Measurements from ENCODE around the gene RRM2.

RRM2 gene

DNA sequence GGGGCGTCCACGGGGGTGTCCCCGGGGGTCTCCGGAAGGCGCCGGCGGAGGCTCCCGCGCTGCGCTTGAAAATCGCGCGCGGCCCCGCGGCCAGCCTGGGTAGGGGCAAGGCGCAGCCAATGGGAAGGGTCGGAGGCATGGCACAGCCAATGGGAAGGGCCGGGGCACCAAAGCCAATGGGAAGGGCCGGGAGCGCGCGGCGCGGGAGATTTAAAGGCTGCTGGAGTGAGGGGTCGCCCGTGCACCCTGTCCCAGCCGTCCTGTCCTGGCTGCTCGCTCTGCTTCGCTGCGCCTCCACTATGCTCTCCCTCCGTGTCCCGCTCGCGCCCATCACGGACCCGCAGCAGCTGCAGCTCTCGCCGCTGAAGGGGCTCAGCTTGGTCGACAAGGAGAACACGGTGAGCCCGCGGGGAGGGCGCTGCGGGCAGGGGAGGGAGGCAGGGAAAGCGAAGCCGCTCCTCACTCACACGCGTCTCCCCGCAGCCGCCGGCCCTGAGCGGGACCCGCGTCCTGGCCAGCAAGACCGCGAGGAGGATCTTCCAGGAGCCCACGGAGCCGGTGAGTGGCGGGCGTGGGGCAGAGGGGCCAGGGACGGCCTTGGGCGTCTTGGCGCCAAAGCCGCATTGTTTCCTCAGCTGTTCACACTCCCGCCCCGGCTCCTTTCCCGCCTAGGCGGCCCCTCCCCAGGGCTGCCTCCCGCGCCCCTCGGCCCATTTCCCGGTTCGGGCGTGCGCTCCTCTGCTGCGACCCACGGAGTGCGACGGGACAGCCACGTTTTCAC is at the start of gene RRM2 (continued):
- TF ChIP-seq ZBTB8A (tag by site-specific recombination; IDR thresholded peaks at IDR 0.05) = peak; percentile 82
- peak; percentile 56; the same call in 1 of the 2 replicates for TF ChIP-seq WT1 (tag by site-specific recombination; IDR thresholded peaks at IDR 0.05)
- peak; percentile 57; the same call in 1 of the 2 replicates for TF ChIP-seq ZBTB20 (tag by site-specific recombination; IDR thresholded peaks at IDR 0.05)
- no peak for TF ChIP-seq ZNF350 (tag by site-specific recombination; IDR thresholded peaks at IDR 0.05)
- TF ChIP-seq ZNF221 (tag by site-specific recombination; IDR thresholded peaks at IDR 0.05; ENCODE audit: borderline replicate concordance) = no peak
- TF ChIP-seq ZNF266 (tag by site-specific recombination; IDR thresholded peaks at IDR 0.05; ENCODE audit: low read depth) = no peak
- TF ChIP-seq, protein P1, sequence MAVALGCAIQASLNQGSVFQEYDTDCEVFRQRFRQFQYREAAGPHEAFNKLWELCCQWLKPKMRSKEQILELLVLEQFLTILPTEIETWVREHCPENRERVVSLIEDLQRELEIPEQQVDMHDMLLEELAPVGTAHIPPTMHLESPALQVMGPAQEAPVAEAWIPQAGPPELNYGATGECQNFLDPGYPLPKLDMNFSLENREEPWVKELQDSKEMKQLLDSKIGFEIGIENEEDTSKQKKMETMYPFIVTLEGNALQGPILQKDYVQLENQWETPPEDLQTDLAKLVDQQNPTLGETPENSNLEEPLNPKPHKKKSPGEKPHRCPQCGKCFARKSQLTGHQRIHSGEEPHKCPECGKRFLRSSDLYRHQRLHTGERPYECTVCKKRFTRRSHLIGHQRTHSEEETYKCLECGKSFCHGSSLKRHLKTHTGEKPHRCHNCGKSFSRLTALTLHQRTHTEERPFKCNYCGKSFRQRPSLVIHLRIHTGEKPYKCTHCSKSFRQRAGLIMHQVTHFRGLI (tag by site-specific recombination; IDR thresholded peaks at IDR 0.05) = no peak
- no peak for TF ChIP-seq ZNF830 (tag by site-specific recombination; IDR thresholded peaks at IDR 0.05; ENCODE audit: low read depth)
- TF ChIP-seq ZNF639 (tag by site-specific recombination; IDR thresholded peaks at IDR 0.05) = no peak
- TF ChIP-seq ZNF843 (tag by site-specific recombination; IDR thresholded peaks at IDR 0.05) = peak; percentile 54; the same call in 1 of the 2 replicates
- TF ChIP-seq ZNF677 (tag by site-specific recombination; IDR thresholded peaks at IDR 0.05) = no peak
- TF ChIP-seq AEBP2 (tag by site-specific recombination; IDR thresholded peaks at IDR 0.05; ENCODE audit: borderline replicate concordance) = no peak
- TF ChIP-seq PBX3 (CRISPR knock-in tag; IDR thresholded peaks at IDR 0.05) = peak; percentile 84; the same call in 1 of the 2 replicates
- peak; percentile 86 for TF ChIP-seq ZNF2 (tag by site-specific recombination; IDR thresholded peaks at IDR 0.05)
- TF ChIP-seq ZNF521 (tag by site-specific recombination; IDR thresholded peaks at IDR 0.05) = no peak
- no peak for TF ChIP-seq ZNF37A (tag by site-specific recombination; IDR thresholded peaks at IDR 0.05)
- TF ChIP-seq KLF7 (tag by site-specific recombination; IDR thresholded peaks at IDR 0.05; ENCODE audit: borderline replicate concordance) = peak; percentile 27; the same call in 1 of the 2 replicates
- TF ChIP-seq ZNF623 (tag by site-specific recombination; IDR thresholded peaks at IDR 0.05) = no peak
- TF ChIP-seq ZNF645 (tag by site-specific recombination; IDR thresholded peaks at IDR 0.05) = peak; percentile 57; the same call in 1 of the 2 replicates
- peak; percentile 90; the same call in 1 of the 2 replicates for TF ChIP-seq ZFP37 (tag by site-specific recombination; IDR thresholded peaks at IDR 0.05)
- no peak for TF ChIP-seq ZNF184 (tag by site-specific recombination; IDR thresholded peaks at IDR 0.05)
- TF ChIP-seq, protein P2, sequence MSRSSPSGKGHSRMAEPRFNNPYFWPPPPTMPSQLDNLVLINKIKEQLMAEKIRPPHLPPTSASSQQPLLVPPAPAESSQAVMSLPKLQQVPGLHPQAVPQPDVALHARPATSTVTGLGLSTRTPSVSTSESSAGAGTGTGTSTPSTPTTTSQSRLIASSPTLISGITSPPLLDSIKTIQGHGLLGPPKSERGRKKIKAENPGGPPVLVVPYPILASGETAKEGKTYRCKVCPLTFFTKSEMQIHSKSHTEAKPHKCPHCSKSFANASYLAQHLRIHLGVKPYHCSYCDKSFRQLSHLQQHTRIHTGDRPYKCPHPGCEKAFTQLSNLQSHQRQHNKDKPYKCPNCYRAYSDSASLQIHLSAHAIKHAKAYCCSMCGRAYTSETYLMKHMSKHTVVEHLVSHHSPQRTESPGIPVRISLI (tag by site-specific recombination; IDR thresholded peaks at IDR 0.05) = no peak
- TF ChIP-seq ZNF157 (tag by site-specific recombination; IDR thresholded peaks at IDR 0.05) = no peak
- peak; percentile 51; the same call in 1 of the 2 replicates for TF ChIP-seq ZNF76 (tag by site-specific recombination; IDR thresholded peaks at IDR 0.05; ENCODE audit: borderline replicate concordance, low read depth)
- peak; percentile 95 for TF ChIP-seq ZNF501 (tag by site-specific recombination; IDR thresholded peaks at IDR 0.05)
- no peak for TF ChIP-seq GLI2 (tag by site-specific recombination; IDR thresholded peaks at IDR 0.05; ENCODE audit: borderline replicate concordance, low read depth)
- TF ChIP-seq ZSCAN30 (tag by site-specific recombination; IDR thresholded peaks at IDR 0.05) = 0 out of 2 replicates have a peak, but pooled peaks have one; percentile 26
- no peak for TF ChIP-seq ZNF707 (tag by site-specific recombination; IDR thresholded peaks at IDR 0.05)
- TF ChIP-seq ZNF664 (tag by site-specific recombination; IDR thresholded peaks at IDR 0.05) = no peak
- TF ChIP-seq SP7 (tag by site-specific recombination; IDR thresholded peaks at IDR 0.05) = peak; percentile 64
- TF ChIP-seq ZNF791 (tag by site-specific recombination; IDR thresholded peaks at IDR 0.05) = no peak
- TF ChIP-seq ZNF433 (tag by site-specific recombination; IDR thresholded peaks at IDR 0.05; ENCODE audit: low read depth) = no peak
- no peak for TF ChIP-seq ZNF366 (tag by site-specific recombination; conservative IDR thresholded peaks at IDR 0.05)

All from HEK293 (cell line).